ENCODE results near the gene TCL1B.

The TCL1B gene

DNA sequence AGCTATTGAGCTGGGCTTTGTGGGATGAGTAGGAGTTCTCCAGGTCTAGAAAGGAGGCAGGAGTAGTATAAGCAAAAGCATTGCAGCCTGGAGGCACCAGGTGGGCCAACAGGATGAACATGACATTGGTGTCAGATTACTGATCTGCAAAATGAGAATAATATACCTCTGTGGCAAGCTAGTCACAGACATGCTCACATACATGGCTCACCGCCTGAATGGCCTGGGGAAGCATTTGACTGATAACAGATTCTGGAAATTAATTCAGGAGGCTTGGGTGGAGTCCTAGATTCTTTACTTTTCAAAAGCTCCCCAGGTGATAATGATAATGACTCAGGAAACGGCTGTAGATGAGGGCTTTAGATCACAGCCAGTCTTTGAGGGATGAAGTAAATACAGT is 709 bp downstream of the TCL1B start:
- no peak for ATAC-seq
- Mint-ChIP-seq H3K36me3 (no peaks in the 10 kb centered on the region), H3K27ac (no peak overlapping the region), H3K4me3 (no peak overlapping the region), H3K9me3 (no peaks in the 10 kb centered on the region), H3K27me3 (peaks cover 59% of the 10 kb centered on the region), H3K4me1 (no peaks in the 10 kb centered on the region)

- peaks cover 65% of the 10 kb centered on the region for H3K27me3 Mint-ChIP-seq
- no peaks in the 10 kb centered on the region for H3K4me1 Mint-ChIP-seq
- no peak for ATAC-seq
- no peaks in the 10 kb centered on the region for H3K36me3 Mint-ChIP-seq
- no peak overlapping the region for H3K27ac Mint-ChIP-seq
- H3K9me3 Mint-ChIP-seq: no peaks in the 10 kb centered on the region
- H3K4me3 Mint-ChIP-seq: no peak overlapping the region
Observed at GRCh38 chr14:95689441-95689840, 3.2 kb downstream of the TCL1B start.

GRCh38 chr14:95690815-95691214 is 4.6 kb downstream of the TCL1B start:
- H3K9me3 Mint-ChIP-seq: no peaks in the 10 kb centered on the region
- H3K27me3 Mint-ChIP-seq: peaks cover 61% of the 10 kb centered on the region
- peaks cover 1% of the 10 kb centered on the region for H3K4me1 Mint-ChIP-seq
- H3K4me3 Mint-ChIP-seq: no peak overlapping the region
- H3K27ac Mint-ChIP-seq: no peak overlapping the region
- H3K36me3 Mint-ChIP-seq: no peaks in the 10 kb centered on the region
- ATAC-seq: no peak

GRCh38 chr14:95691591-95691990 is 5.4 kb downstream of the TCL1B start:
- Mint-ChIP-seq H3K27ac (no peak overlapping the region), H3K36me3 (no peaks in the 10 kb centered on the region), H3K4me1 (peaks cover 9% of the 10 kb centered on the region), H3K27me3 (peaks cover 62% of the 10 kb centered on the region), H3K9me3 (no peaks in the 10 kb centered on the region), H3K4me3 (no peak overlapping the region)
- peak; percentile 24 for ATAC-seq

- Mint-ChIP-seq H3K4me1 (peaks cover 14% of the 10 kb centered on the region), H3K36me3 (no peaks in the 10 kb centered on the region), H3K9me3 (no peaks in the 10 kb centered on the region), H3K4me3 (no peak overlapping the region), H3K27me3 (peaks cover 62% of the 10 kb centered on the region), H3K27ac (no peak overlapping the region)
- no peak for ATAC-seq
Observed at GRCh38 chr14:95692109-95692508, 5.9 kb downstream of the TCL1B start.

DNA sequence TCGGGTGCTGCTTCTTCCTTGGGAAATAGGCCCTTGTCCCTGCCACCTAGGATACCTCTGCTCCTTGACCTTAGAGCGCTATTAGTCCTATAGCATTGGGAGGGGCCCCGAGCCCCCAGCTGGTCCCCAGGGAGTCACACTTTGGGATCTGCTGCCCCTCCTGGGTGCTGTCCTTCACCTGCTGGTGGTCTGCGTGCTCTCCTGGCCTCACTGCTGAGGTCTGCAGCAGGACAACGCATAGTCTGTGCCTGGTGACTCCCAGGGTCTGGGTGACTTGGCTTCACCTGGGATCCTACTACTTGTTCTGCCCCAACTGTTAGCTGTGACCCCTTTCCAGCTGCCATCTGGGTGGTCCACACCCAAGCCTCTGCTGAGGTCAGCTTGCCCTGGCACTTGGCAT is 8.8 kb downstream of the TCL1B start:
- no peaks in the 10 kb centered on the region for H3K36me3 Mint-ChIP-seq
- H3K4me1 Mint-ChIP-seq: peaks cover 38% of the 10 kb centered on the region
- no peak overlapping the region for H3K4me3 Mint-ChIP-seq
- peaks cover 83% of the 10 kb centered on the region for H3K27me3 Mint-ChIP-seq
- no peak overlapping the region for H3K27ac Mint-ChIP-seq
- no peak for ATAC-seq
- no peaks in the 10 kb centered on the region for H3K9me3 Mint-ChIP-seq

- Mint-ChIP-seq H3K9me3 (no peaks in the 10 kb centered on the region), H3K4me1 (peaks cover 38% of the 10 kb centered on the region), H3K4me3 (no peak overlapping the region), H3K36me3 (no peaks in the 10 kb centered on the region), H3K27me3 (peaks cover 84% of the 10 kb centered on the region), H3K27ac (no peak overlapping the region)
- ATAC-seq: no peak
Observed at GRCh38 chr14:95695913-95696312, 9.7 kb downstream of the TCL1B start.

- peaks cover 38% of the 10 kb centered on the region for H3K4me1 Mint-ChIP-seq
- peaks cover 84% of the 10 kb centered on the region for H3K27me3 Mint-ChIP-seq
- H3K9me3 Mint-ChIP-seq: no peaks in the 10 kb centered on the region
- no peak overlapping the region for H3K4me3 Mint-ChIP-seq
- no peaks in the 10 kb centered on the region for H3K36me3 Mint-ChIP-seq
- no peak for ATAC-seq
- peak overlapping the region; percentile 5 for H3K27ac Mint-ChIP-seq
Observed at GRCh38 chr14:95696741-95697140, 10.5 kb downstream of the TCL1B start.

- H3K4me3 Mint-ChIP-seq: no peak overlapping the region
- ATAC-seq: no peak
- no peaks in the 10 kb centered on the region for H3K36me3 Mint-ChIP-seq
- H3K27ac Mint-ChIP-seq: no peak overlapping the region
- H3K9me3 Mint-ChIP-seq: no peaks in the 10 kb centered on the region
- H3K4me1 Mint-ChIP-seq: peaks cover 38% of the 10 kb centered on the region
- H3K27me3 Mint-ChIP-seq: peaks cover 73% of the 10 kb centered on the region
Observed at GRCh38 chr14:95697764-95698163, 11.5 kb downstream of the TCL1B start.

- Mint-ChIP-seq H3K9me3 (no peaks in the 10 kb centered on the region), H3K4me3 (no peak overlapping the region), H3K4me1 (peaks cover 38% of the 10 kb centered on the region), H3K36me3 (no peaks in the 10 kb centered on the region), H3K27ac (no peak overlapping the region), H3K27me3 (peaks cover 73% of the 10 kb centered on the region)
- no peak for ATAC-seq
Observed at GRCh38 chr14:95698287-95698686, 12.1 kb downstream of the TCL1B start.

GRCh38 chr14:95699412-95699811 is 13.2 kb downstream of the TCL1B start:
- Mint-ChIP-seq H3K4me1 (peaks cover 38% of the 10 kb centered on the region), H3K27ac (peak overlapping the region; percentile 41), H3K4me3 (no peak overlapping the region), H3K9me3 (no peaks in the 10 kb centered on the region), H3K36me3 (no peaks in the 10 kb centered on the region), H3K27me3 (peaks cover 83% of the 10 kb centered on the region)
- no peak for ATAC-seq

GRCh38 chr14:95700221-95700976 is 14.2 kb downstream of the TCL1B start:
- H3K4me3 Mint-ChIP-seq: no peak overlapping the region
- H3K9me3 Mint-ChIP-seq: no peaks in the 10 kb centered on the region
- H3K27ac Mint-ChIP-seq: peak overlapping the region; percentile 41
- no peaks in the 10 kb centered on the region for H3K36me3 Mint-ChIP-seq
- no peak for ATAC-seq
- peaks cover 38% of the 10 kb centered on the region for H3K4me1 Mint-ChIP-seq
- peaks cover 87% of the 10 kb centered on the region for H3K27me3 Mint-ChIP-seq

DNA sequence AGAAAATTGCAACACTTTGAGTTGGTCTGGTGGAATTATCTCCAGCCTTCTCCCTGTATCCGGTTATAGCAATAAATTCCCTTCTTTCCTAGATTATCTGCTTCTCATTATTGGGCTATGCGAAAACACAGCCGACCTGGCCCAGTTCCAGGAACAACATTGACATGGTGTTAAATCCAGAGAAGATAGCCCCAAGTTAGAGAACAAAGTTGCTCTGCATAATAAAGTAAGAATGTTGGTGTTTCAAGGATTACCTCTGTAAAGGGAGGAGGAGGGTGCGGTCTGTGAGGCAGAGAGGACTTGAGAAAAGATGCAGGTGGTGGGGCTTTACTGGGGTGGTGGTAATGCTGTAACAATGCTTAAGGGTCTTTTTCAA is 15.6 kb downstream of the TCL1B start:
- H3K9me3 Mint-ChIP-seq: no peaks in the 10 kb centered on the region
- no peaks in the 10 kb centered on the region for H3K36me3 Mint-ChIP-seq
- H3K4me3 Mint-ChIP-seq: no peak overlapping the region
- no peak for ATAC-seq
- peaks cover 72% of the 10 kb centered on the region for H3K27me3 Mint-ChIP-seq
- peaks cover 27% of the 10 kb centered on the region for H3K4me1 Mint-ChIP-seq
- no peak overlapping the region for H3K27ac Mint-ChIP-seq

DNA sequence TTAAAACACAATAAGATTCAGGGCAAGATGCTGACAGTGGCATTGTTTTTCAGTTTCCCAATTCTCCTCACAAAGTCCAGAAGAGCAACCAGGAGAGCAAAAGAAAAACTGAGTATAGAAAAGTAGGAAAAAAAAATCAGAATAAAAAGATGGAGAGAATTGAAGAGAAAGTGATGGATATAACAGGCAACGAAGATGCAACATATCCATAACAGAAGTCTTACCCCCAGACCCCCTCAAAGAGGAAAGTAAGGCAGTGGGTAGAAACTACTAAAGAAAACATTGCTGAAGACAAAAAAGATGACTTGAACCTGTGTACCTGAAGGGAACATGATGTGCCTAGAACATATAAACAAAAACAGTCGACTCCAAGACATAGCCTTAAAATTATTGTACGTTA is 17.1 kb downstream of the TCL1B start:
- Mint-ChIP-seq H3K36me3 (no peaks in the 10 kb centered on the region), H3K4me3 (no peak overlapping the region), H3K27ac (no peak overlapping the region), H3K27me3 (peaks cover 58% of the 10 kb centered on the region), H3K9me3 (no peaks in the 10 kb centered on the region), H3K4me1 (peaks cover 12% of the 10 kb centered on the region)
- no peak for ATAC-seq

- Mint-ChIP-seq H3K36me3 (no peaks in the 10 kb centered on the region), H3K27me3 (peaks cover 58% of the 10 kb centered on the region), H3K4me3 (no peak overlapping the region), H3K27ac (no peak overlapping the region), H3K9me3 (no peaks in the 10 kb centered on the region), H3K4me1 (peaks cover 10% of the 10 kb centered on the region)
- no peak for ATAC-seq
Observed at GRCh38 chr14:95703805-95704204, 17.6 kb downstream of the TCL1B start.

GRCh38 chr14:95705518-95705917 is 19.3 kb downstream of the TCL1B start:
- Mint-ChIP-seq H3K4me3 (no peak overlapping the region), H3K36me3 (no peaks in the 10 kb centered on the region), H3K27ac (no peak overlapping the region), H3K27me3 (peaks cover 59% of the 10 kb centered on the region), H3K9me3 (no peaks in the 10 kb centered on the region), H3K4me1 (no peaks in the 10 kb centered on the region)
- ATAC-seq: no peak
